GM12878 (cell line): ENCODE measurements around the gene STAT3. TPM values are rescaled to one million over a fixed set of nuclear protein-coding genes. Genes with fewer than 3 reads are reported as not detected.
A peak's percentile ranks its signal among the peaks of the same experiment; 100 is the strongest.

ENCODE experiments used
- ATAC-seq: fragments of 200-7000 bp; cut with Tn5 transposase; 3 replicates; pipeline ENCODE4 v1.9.1; 2020; ENCODE audit warnings: mild to moderate bottlenecking, moderate library complexity
- BruUV-seq: library from RNA; stranded (reverse); fragments of 400-500 nt; replicated peaks from 2 replicates; lab custom pipeline; 2021; lab: Mats Ljungman, UMichigan
- CTCF ChIA-PET: fragments of 300-600 bp; sonication (Branson Sonifier 250); formaldehyde crosslinking; extraction: SDS; loops from one replicate; lab custom pipeline; 2021; ENCODE audit warnings: inconsistent platforms; lab: Yijun Ruan, JAX
- POLR2A ChIA-PET: fragments of 350-600 bp; formaldehyde crosslinking; extraction: SDS; loops from one replicate; lab custom pipeline; 2021; ENCODE audit warnings: inconsistent platforms; lab: Charles Lee
- RAD21 ChIA-PET: fragments of 300-600 bp; sonication (Branson Sonifier 250); formaldehyde crosslinking; loops from one replicate; lab custom pipeline; 2023; ENCODE audit warnings: antibody characterized with exemption; ENCODE audit not compliant: unreplicated experiment; lab: Charles Lee
- SMC1A ChIA-PET: fragments of 300-600 bp; sonication (Branson Sonifier 250); formaldehyde crosslinking; loops from one replicate; lab custom pipeline; 2023; ENCODE audit not compliant: unreplicated experiment, uncharacterized antibody; lab: Charles Lee
- DNase-seq: peaks from one replicate; pipeline ENCODE4 v3.0.0-alpha.2; 2011; ENCODE audit warnings: low read depth, low spot score
- FAIRE-seq: peaks from 3 replicates; lab custom pipeline; 2011; peaks lifted over from hg19 to GRCh38; lab: Jason Lieb, UNC
- H2AFZ ChIP-seq: 2 replicates; pipeline ENCODE4 v1.6.0; 2011; ENCODE audit warnings: low read depth, low read length, control low read depth; ENCODE audit not compliant: control insufficient read depth
- H3K27ac ChIP-seq: 2 replicates; pipeline ENCODE4 v1.5.1; 2011; ENCODE audit warnings: control low read depth; ENCODE audit not compliant: control insufficient read depth, insufficient read depth
- H3K27me3 ChIP-seq, 2 experiments: replicated peaks in 1 of 2; 2 replicates each; pipeline versions ENCODE4 v1.6.0 to v1.6.1; 2011; ENCODE audit warnings: low read length in 1 of 2; ENCODE audit not compliant: control insufficient read depth in 2 of 2, insufficient read depth in 2 of 2
- H3K36me3 ChIP-seq, 2 experiments: 2 replicates each; pipeline ENCODE4 v1.5.1; 2011; ENCODE audit warnings: low read length in 1 of 2; ENCODE audit not compliant: control insufficient read depth in 2 of 2, insufficient read depth in 2 of 2
- H3K4me1 ChIP-seq: 2 replicates; pipeline ENCODE4 v1.6.1; 2011; ENCODE audit warnings: mild to moderate bottlenecking, low read length, moderate library complexity, mixed read lengths; ENCODE audit not compliant: control insufficient read depth, insufficient read depth
- H3K4me2 ChIP-seq: 2 replicates; pipeline ENCODE4 v1.6.0; 2011; ENCODE audit warnings: control low read depth; ENCODE audit not compliant: control insufficient read depth, insufficient read depth
- H3K4me3 ChIP-seq: fragments of 200-600 bp; sonication (generic); 2 replicates; pipeline ENCODE4 v1.5.1; 2016
- H3K79me2 ChIP-seq: 2 replicates; pipeline ENCODE4 v1.6.0; 2011; ENCODE audit warnings: low read length; ENCODE audit not compliant: control insufficient read depth, insufficient read depth
- H3K9ac ChIP-seq: 2 replicates; pipeline ENCODE4 v1.8.0; 2011; ENCODE audit warnings: low read length, control low read depth, mixed read lengths; ENCODE audit not compliant: control insufficient read depth, insufficient read depth
- H3K9me3 ChIP-seq: replicated peaks from 3 replicates; pipeline ENCODE4 v1.5.1; 2011; ENCODE audit warnings: mild to moderate bottlenecking, low read length; ENCODE audit not compliant: control insufficient read depth, insufficient read depth
- H4K20me1 ChIP-seq: 2 replicates; pipeline ENCODE4 v1.6.0; 2011; ENCODE audit not compliant: control insufficient read depth, insufficient read depth
- ATF3 ChIP-seq: IDR thresholded peaks from 2 replicates; pipeline ENCODE4 v1.6.1; 2011; ENCODE audit warnings: low read depth, mild to moderate bottlenecking, low read length, moderate library complexity, borderline replicate concordance; ENCODE audit errors: extremely low read depth
- BACH1 ChIP-seq: fragments of 450-650 bp; IDR thresholded peaks from 2 replicates; pipeline ENCODE4 v1.6.1; 2017; ENCODE audit warnings: mild to moderate bottlenecking, borderline replicate concordance
- BHLHE40 ChIP-seq, 2 experiments: fragments of 450-650 bp in 1 of 2; IDR thresholded peaks; 2 replicates each; pipeline ENCODE4 v1.6.1; 2011 to 2017; ENCODE audit warnings: low read depth in 2 of 2, borderline replicate concordance in 1 of 2, improper control_type of control experiment in 1 of 2, low read length in 1 of 2, mild to moderate bottlenecking in 1 of 2
- EGR1 ChIP-seq, 2 experiments: IDR thresholded peaks; 1 replicate in 1 of 2; 2 replicates in 1 of 2; pipeline ENCODE4 v1.6.1; 2011 to 2012; ENCODE audit warnings: low read depth in 2 of 2, low read length in 2 of 2, borderline replicate concordance in 1 of 2, mild to moderate bottlenecking in 1 of 2, moderate library complexity in 1 of 2
- GATAD2B ChIP-seq: fragments of 450-650 bp; conservative IDR thresholded peaks from 2 replicates; pipeline ENCODE4 v1.6.1; 2017; ENCODE audit warnings: low read depth, mild to moderate bottlenecking, moderate library complexity
- LARP7 ChIP-seq: fragments of 450-650 bp; IDR thresholded peaks from 2 replicates; pipeline ENCODE4 v1.6.1; 2017; ENCODE audit warnings: mild to moderate bottlenecking
- MYC ChIP-seq: IDR thresholded peaks from 2 replicates; pipeline ENCODE4 v1.6.1; 2011; ENCODE audit warnings: mild to moderate bottlenecking, low read length, moderate library complexity, inconsistent platforms; ENCODE audit not compliant: insufficient read depth, insufficient replicate concordance, insufficient read length, severe bottlenecking
- NR2C1 ChIP-seq: fragments of 450-650 bp; IDR thresholded peaks from 2 replicates; pipeline ENCODE4 v1.6.1; 2017; ENCODE audit warnings: antibody characterized with exemption, mild to moderate bottlenecking, moderate library complexity
- NR2F1 ChIP-seq: fragments of 450-650 bp; conservative IDR thresholded peaks from 2 replicates; pipeline ENCODE4 v1.6.1; 2017; ENCODE audit warnings: mild to moderate bottlenecking
- POLR2A ChIP-seq: IDR thresholded peaks from 2 replicates; pipeline ENCODE4 v1.6.1; 2011; ENCODE audit warnings: low read depth, mild to moderate bottlenecking, low read length
- POLR2AphosphoS2 ChIP-seq: IDR thresholded peaks from 2 replicates; pipeline ENCODE4 v1.6.1; 2011; ENCODE audit warnings: low read depth, mild to moderate bottlenecking, low read length, improper control_type of control experiment, moderate library complexity
- RAD51 ChIP-seq: fragments of 450-650 bp; IDR thresholded peaks from 2 replicates; pipeline ENCODE4 v1.6.1; 2016; ENCODE audit warnings: moderate library complexity, mild to moderate bottlenecking, inconsistent platforms
- TAF1 ChIP-seq: IDR thresholded peaks from 2 replicates; pipeline ENCODE4 v1.6.1; 2011; ENCODE audit warnings: mild to moderate bottlenecking, low read depth, low read length, borderline replicate concordance
- ZNF217 ChIP-seq: fragments of 450-650 bp; IDR thresholded peaks from 2 replicates; pipeline ENCODE4 v1.6.1; 2017; ENCODE audit warnings: antibody characterized with exemption, mild to moderate bottlenecking
- WGBS: methylation state at CpG from one replicate; pipeline ENCODE4 v1.1.6; 2016; ENCODE audit warnings: low lambda C conversion rate; ENCODE audit not compliant: insufficient replicate concordance, insufficient coverage; ENCODE audit errors: missing lambda C conversion rate; 5-methylcytosine and 5-hydroxymethylcytosine counted together
- in situ Hi-C: fragments of 300-500 bp; cut with MboI; formaldehyde crosslinking; loops from 9 replicates; pipeline ENCODE4 v1.14.3; 2018; ENCODE audit warnings: mixed read lengths
- intact Hi-C: fragments of 100-400 bp; cut with micrococcal nuclease; formaldehyde crosslinking; loops from one replicate; pipeline ENCODE4 v1.14.2; 2022; ENCODE audit not compliant: unreplicated experiment
- polyA plus RNA-seq, 11 experiments: library from polyadenylated mRNA; depleted of rRNA in 4 of 11; unstranded in 6 of 11; stranded (reverse) in 5 of 11; fragments of >200 nt; fragmentation: Nextera tagmentation in 4 of 11; fragmentation: Illumina TruSeq in 1 of 11; extraction: Ambion mirVana in 4 of 11; extraction: Trizol in 1 of 11; gene quantifications; 1 replicate in 1 of 11; 2 replicates in 10 of 11; pipeline versions ENCODE4 v1.2.1 to v1.2.3, GENCODE V29; 2011 to 2016; ENCODE audit warnings: inconsistent platforms in 2 of 11, missing spikeins in 2 of 11, low read depth in 1 of 11
- total RNA-seq, 4 experiments: library from RNA; depleted of rRNA in 3 of 4; stranded (reverse); fragments of >200 nt in 3 of 4; fragmentation: Illumina TruSeq in 1 of 4; extraction: Trizol in 1 of 4; gene quantifications; 2 replicates each; pipeline versions ENCODE4 v1.2.1 to v1.2.3, GENCODE V29; 2013 to 2021

The STAT3 gene
- total and polyA plus RNA-seq, 10 of the 15 experiments (the other 5 are each of a cell fraction or from before 2014, with no cell fraction given), result 18.4 to 96.4 (median 60.9) TPM

- SMC1A ChIA-PET, result interaction anchor here (1.0 kb wide), 1 partner anchor 9 kb away, joined by 3 read pairs; no protein-coding TSS in a partner anchor
- in situ Hi-C loops (no loop called here), intact Hi-C loops (no loop called here)
- Histone ChIP-seq H2AFZ (peak within 1 kb of the TSS; percentile 88), H4K20me1 (no peaks in the 10 kb centered on the region), H3K36me3 (no peaks in the 10 kb centered on the region), H3K9ac (peak within 1 kb of the TSS; percentile 83), H3K4me3 (peak within 1 kb of the TSS; percentile 81), H3K79me2 (peaks cover 42% of the 10 kb centered on the region), H3K9me3 (no peaks in the 10 kb centered on the region), H3K27me3 (no peaks in the 10 kb centered on the region), H3K4me1 (peaks cover 23% of the 10 kb centered on the region)
- peak; percentile 56 for ATAC-seq
- POLR2A ChIA-PET, result interaction anchor here (1.0 to 1.3 kb wide), 2 partner anchors 11 to 13 kb away, joined by 5 read pairs; partner anchors contain the start of gene STAT5A
- RAD21 ChIA-PET, result no interaction called here
- no peak for DNase-seq
- BruUV-seq, result no TSS peak
- no peak for FAIRE-seq
- CTCF ChIA-PET, result interaction anchor here (1.0 to 2.0 kb wide), 2 partner anchors 10 to 130 kb away, joined by 3 to 14 read pairs; no protein-coding TSS in a partner anchor
- no peak for TF ChIP-seq MYC
- TF ChIP-seq ZNF217, result 0 out of 2 replicates have a peak, but pooled peaks have one; percentile 15
- peak; percentile 60; the same call in 1 of the 2 replicates for TF ChIP-seq TAF1
- TF ChIP-seq BACH1, result 0 out of 2 replicates have a peak, but pooled peaks have one; percentile 79
- TF ChIP-seq EGR1 (IDR thresholded peaks at IDR 0.05; ENCODE audit: borderline replicate concordance in 1 of 2, low read depth in 2 of 2, low read length in 2 of 2), result peak in 1 of 2 experiments; percentile 51; a peak in 1 of 3 replicates
- peak; percentile 82 for TF ChIP-seq POLR2A
- 0 out of 2 replicates have a peak, but pooled peaks have one; percentile 15 for TF ChIP-seq NR2F1
- peak in 1 of 2 experiments; percentile 71; a peak in 2 of 4 replicates for TF ChIP-seq BHLHE40 (IDR thresholded peaks at IDR 0.05; ENCODE audit: borderline replicate concordance in 1 of 2, low read depth in 2 of 2, low read length in 1 of 2)
- peak; percentile 66; the same call in 1 of the 2 replicates for TF ChIP-seq LARP7
- no peak for TF ChIP-seq ATF3
- 0 out of 2 replicates have a peak, but pooled peaks have one; percentile 88 for TF ChIP-seq GATAD2B
- no peak for TF ChIP-seq RAD51
- TF ChIP-seq POLR2AphosphoS2, result peak; percentile 69; the same call in 1 of the 2 replicates
- no peak for TF ChIP-seq NR2C1
- TF ChIP-seq, all 136 proteins: peak for 10
- H3K4me2 ChIP-seq, result peak within 1 kb of the TSS; percentile 98
- 2% methylated on average over 33 of the region's 47 CpGs for WGBS
- peak within 1 kb of the TSS; percentile 77 for H3K27ac ChIP-seq
These were observed 112.0 kb downstream of the STAT3 start, which contains the start of gene STAT5B for GRCh38 chr17:42276359-42276608. Gene STAT5B, minus strand, starts transcription at chr17:42276391. Its CDS starts 44,264 bp downstream, at chr17:42232127.
